ENCODE results near the gene COL5A3.
"Not testable (repeated sequence)": the region's sequence is repeated elsewhere in the genome, so short reads cannot be mapped to it uniquely, and the experiment has no call there.

COL5A3 gene

GRCh38 chr19:10037809-10038208 lies 27.5 kb upstream of the COL5A3 start:
- in situ Hi-C loops (cut with MboI; ENCODE audit: low sequenced_read_pairs, unreplicated experiment): no loop called here
- TF ChIP-seq, protein P1, sequence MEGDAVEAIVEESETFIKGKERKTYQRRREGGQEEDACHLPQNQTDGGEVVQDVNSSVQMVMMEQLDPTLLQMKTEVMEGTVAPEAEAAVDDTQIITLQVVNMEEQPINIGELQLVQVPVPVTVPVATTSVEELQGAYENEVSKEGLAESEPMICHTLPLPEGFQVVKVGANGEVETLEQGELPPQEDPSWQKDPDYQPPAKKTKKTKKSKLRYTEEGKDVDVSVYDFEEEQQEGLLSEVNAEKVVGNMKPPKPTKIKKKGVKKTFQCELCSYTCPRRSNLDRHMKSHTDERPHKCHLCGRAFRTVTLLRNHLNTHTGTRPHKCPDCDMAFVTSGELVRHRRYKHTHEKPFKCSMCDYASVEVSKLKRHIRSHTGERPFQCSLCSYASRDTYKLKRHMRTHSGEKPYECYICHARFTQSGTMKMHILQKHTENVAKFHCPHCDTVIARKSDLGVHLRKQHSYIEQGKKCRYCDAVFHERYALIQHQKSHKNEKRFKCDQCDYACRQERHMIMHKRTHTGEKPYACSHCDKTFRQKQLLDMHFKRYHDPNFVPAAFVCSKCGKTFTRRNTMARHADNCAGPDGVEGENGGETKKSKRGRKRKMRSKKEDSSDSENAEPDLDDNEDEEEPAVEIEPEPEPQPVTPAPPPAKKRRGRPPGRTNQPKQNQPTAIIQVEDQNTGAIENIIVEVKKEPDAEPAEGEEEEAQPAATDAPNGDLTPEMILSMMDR (IDR thresholded peaks at IDR 0.05; ENCODE audit: borderline replicate concordance, control extremely low read depth, extremely low read depth, insufficient read depth, missing control alignments): no peak
- no peak for DNase-seq (ENCODE audit: low spot score)

GRCh38 chr19:10037367-10037766 lies 27.1 kb upstream of the COL5A3 start:
- in situ Hi-C loops (cut with MboI; ENCODE audit: low sequenced_read_pairs, unreplicated experiment): no loop called here
- TF ChIP-seq, protein P1 (IDR thresholded peaks at IDR 0.05; ENCODE audit: borderline replicate concordance, control extremely low read depth, extremely low read depth, insufficient read depth, missing control alignments): no peak
- DNase-seq (ENCODE audit: low spot score): no peak

DNA sequence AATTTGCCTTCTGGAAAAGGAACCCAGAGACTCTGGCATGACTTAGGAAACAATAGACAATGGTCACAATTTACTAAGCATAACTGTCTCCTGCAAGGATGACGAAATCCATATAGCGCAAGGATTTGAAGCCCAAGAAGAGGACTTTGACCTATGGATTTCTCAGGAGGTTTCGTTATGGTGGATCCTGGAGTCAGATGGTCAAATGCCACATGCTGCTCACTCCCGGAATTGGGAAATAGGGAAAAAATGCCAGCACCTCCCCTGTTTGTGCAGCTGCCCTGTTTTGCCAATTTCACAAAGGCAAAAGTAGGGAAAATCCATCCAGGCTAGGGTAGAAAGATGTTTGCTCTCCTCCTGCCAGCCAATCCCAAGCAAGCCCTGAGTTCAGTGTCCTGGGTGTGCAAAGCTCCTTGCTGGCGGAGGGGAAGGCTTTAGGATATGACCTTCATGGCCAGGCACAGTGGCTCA lies 26.3 kb upstream of the COL5A3 start:
- no peak for DNase-seq (ENCODE audit: low spot score)
- TF ChIP-seq, protein P1 (IDR thresholded peaks at IDR 0.05; ENCODE audit: borderline replicate concordance, control extremely low read depth, extremely low read depth, insufficient read depth, missing control alignments): no peak
- in situ Hi-C loops (cut with MboI; ENCODE audit: low sequenced_read_pairs, unreplicated experiment): no loop called here

DNA sequence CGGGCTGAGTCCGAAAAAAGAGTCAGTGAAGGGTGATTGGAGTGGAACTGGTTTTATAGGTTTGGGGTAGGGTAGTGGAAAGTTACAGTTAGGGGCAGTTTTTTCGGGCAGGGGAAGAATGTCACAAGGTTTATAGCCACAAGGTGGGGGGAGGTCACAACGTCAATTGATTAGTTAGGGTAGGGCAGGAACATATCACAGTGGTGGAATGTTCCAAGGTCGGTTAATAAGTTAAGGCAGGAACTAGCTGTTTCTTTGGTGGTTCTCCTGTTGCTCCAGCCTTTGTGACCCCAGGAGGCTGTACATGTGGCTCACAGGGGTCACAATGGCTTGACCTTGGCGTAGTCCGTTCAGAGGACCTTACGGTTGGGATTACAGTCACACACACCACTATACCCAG lies 23.3 kb upstream of the COL5A3 start:
- no peak for DNase-seq (ENCODE audit: low spot score)
- TF ChIP-seq, protein P1 (IDR thresholded peaks at IDR 0.05; ENCODE audit: borderline replicate concordance, control extremely low read depth, extremely low read depth, insufficient read depth, missing control alignments): no peak
- in situ Hi-C loops (cut with MboI; ENCODE audit: low sequenced_read_pairs, unreplicated experiment): no loop called here

DNA sequence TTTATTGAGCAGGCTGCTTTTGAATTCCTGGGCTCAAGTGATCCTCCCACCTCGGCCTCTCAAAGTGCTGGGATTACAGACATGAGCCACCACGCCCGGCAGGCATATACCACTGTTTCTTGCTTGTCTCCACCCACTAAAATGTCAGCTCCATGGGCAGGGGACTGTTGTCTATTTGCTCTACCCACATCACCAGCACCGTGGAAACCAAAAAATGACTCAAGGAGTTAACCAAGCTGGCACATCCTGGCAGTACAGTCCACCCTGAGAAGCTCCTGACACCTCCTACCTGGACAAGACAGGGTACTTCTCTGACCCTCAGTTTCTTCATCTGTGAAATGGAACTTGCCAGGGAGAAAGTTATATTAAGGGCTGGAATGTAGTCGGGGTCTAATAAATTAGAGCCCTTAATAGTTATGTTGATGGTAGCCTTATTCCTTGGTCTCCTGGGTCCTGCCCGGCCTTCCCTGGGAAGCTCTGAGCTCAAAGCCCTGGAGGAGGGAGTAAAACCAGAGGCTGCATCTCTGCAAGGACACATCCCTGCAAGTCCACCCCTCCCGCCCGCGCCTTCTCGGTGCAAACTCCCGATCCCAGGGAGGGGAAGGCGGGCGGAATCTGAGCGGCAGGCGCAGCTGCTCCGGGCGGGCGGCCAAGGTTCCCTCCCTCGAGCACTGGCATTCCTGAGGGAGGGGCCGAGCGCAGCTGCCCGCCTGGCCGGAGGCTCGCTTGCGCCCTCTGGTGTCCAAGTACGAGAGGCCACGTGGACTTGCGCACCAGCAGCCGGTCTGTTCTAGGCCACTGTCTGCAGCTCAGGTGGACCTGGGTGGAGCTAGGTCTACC lies 17.1 kb upstream of the COL5A3 start:
- DNase-seq (ENCODE audit: low spot score): peak; percentile 96
- TF ChIP-seq, protein P1 (IDR thresholded peaks at IDR 0.05; ENCODE audit: borderline replicate concordance, control extremely low read depth, extremely low read depth, insufficient read depth, missing control alignments): peak; percentile 94
- in situ Hi-C loops (cut with MboI; ENCODE audit: low sequenced_read_pairs, unreplicated experiment): loop anchor here (10.0 kb wide), 1 partner anchor 93 kb away; the partner anchor contains the start of gene OLFM2

- TF ChIP-seq, protein P1 (IDR thresholded peaks at IDR 0.05; ENCODE audit: borderline replicate concordance, control extremely low read depth, extremely low read depth, insufficient read depth, missing control alignments): no peak
- in situ Hi-C loops (cut with MboI; ENCODE audit: low sequenced_read_pairs, unreplicated experiment): loop anchor here (10.0 kb wide), 1 partner anchor 92 kb away; the partner anchor contains the start of gene OLFM2
- no peak for DNase-seq (ENCODE audit: low spot score)
These were observed 16.4 kb upstream of the COL5A3 start for GRCh38 chr19:10026744-10027143.

DNA sequence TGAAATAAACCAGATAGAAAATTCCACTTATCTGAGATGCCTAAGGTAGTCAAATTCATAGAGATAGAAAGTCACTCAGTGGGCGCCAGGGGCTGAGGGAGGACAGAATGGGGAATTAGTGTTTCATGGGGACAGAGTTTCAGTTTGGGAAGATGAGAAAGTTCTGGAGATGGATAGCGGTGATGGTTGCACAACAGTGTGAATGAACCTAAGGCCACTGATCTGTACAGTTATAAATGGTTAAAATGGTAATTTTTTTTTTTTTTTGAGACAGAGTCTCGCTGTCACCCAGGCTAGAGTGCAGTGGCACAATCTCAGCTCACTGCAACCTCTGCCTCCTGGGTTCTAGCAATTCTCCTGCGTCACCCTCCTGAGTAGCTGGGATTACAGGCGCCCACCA lies 12.8 kb upstream of the COL5A3 start:
- in situ Hi-C loops (cut with MboI; ENCODE audit: low sequenced_read_pairs, unreplicated experiment): loop anchor here (10.0 kb wide), 1 partner anchor 88 kb away; the partner anchor contains the start of gene OLFM2
- DNase-seq (ENCODE audit: low spot score): not testable (repeated sequence)
